ENCODE data around the gene ELSPBP1.

The ELSPBP1 gene

GRCh38 chr19:48004236-48004635, 9.8 kb downstream of the ELSPBP1 start:
- DNase-seq (ENCODE audit: insufficient read length, low spot score), result no peak
- TF ChIP-seq POLR2A (IDR thresholded peaks at IDR 0.05; ENCODE audit: low read depth, low read length), result no peak
- TF ChIP-seq POLR2AphosphoS5 (IDR thresholded peaks at IDR 0.05; ENCODE audit: low read depth, low read length), result no peak
- no peak for TF ChIP-seq PAX5 (IDR thresholded peaks at IDR 0.05; ENCODE audit: insufficient read depth, low read length, severe bottlenecking)
- TF ChIP-seq TAF1 (IDR thresholded peaks at IDR 0.05; ENCODE audit: low read depth, low read length), result no peak
- no peak for TF ChIP-seq POU2F2 (IDR thresholded peaks at IDR 0.05; ENCODE audit: low read depth, low read length)
- TF ChIP-seq SPI1 (IDR thresholded peaks at IDR 0.05; ENCODE audit: low read depth, low read length), result no peak
- FAIRE-seq, result no peak

GRCh38 chr19:48006762-48007161, 12.3 kb downstream of the ELSPBP1 start:
- FAIRE-seq, result no peak
- no peak for DNase-seq (ENCODE audit: insufficient read length, low spot score)

GRCh38 chr19:48010932-48011758, 16.7 kb downstream of the ELSPBP1 start:
- TF ChIP-seq POLR2A (IDR thresholded peaks at IDR 0.05; ENCODE audit: low read depth, low read length) (no peak), TAF1 (IDR thresholded peaks at IDR 0.05; ENCODE audit: low read depth, low read length) (no peak), POLR2AphosphoS5 (IDR thresholded peaks at IDR 0.05; ENCODE audit: low read depth, low read length) (no peak), SPI1 (IDR thresholded peaks at IDR 0.05; ENCODE audit: low read depth, low read length) (no peak), POU2F2 (IDR thresholded peaks at IDR 0.05; ENCODE audit: low read depth, low read length) (no peak), PAX5 (IDR thresholded peaks at IDR 0.05; ENCODE audit: insufficient read depth, low read length, severe bottlenecking) (no peak)
- FAIRE-seq, result peak; percentile 78

More at GRCh38 chr19:48006762-48007161, 12.3 kb downstream of the ELSPBP1 start:
- no peak for TF ChIP-seq POLR2A (IDR thresholded peaks at IDR 0.05; ENCODE audit: low read depth, low read length)
- TF ChIP-seq PAX5 (IDR thresholded peaks at IDR 0.05; ENCODE audit: insufficient read depth, low read length, severe bottlenecking), result no peak
- no peak for TF ChIP-seq POLR2AphosphoS5 (IDR thresholded peaks at IDR 0.05; ENCODE audit: low read depth, low read length)
- no peak for TF ChIP-seq POU2F2 (IDR thresholded peaks at IDR 0.05; ENCODE audit: low read depth, low read length)
- no peak for TF ChIP-seq SPI1 (IDR thresholded peaks at IDR 0.05; ENCODE audit: low read depth, low read length)
- TF ChIP-seq TAF1 (IDR thresholded peaks at IDR 0.05; ENCODE audit: low read depth, low read length), result no peak

GRCh38 chr19:48020686-48021085, 26.3 kb downstream of the ELSPBP1 start:
- no peak for FAIRE-seq

More at GRCh38 chr19:48010932-48011758, 16.7 kb downstream of the ELSPBP1 start:
- no peak for DNase-seq (ENCODE audit: insufficient read length, low spot score)

GRCh38 chr19:48023011-48023410, 28.6 kb downstream of the ELSPBP1 start:
- TF ChIP-seq SPI1 (IDR thresholded peaks at IDR 0.05; ENCODE audit: low read depth, low read length) (no peak), POU2F2 (IDR thresholded peaks at IDR 0.05; ENCODE audit: low read depth, low read length) (no peak), PAX5 (IDR thresholded peaks at IDR 0.05; ENCODE audit: insufficient read depth, low read length, severe bottlenecking) (no peak), TAF1 (IDR thresholded peaks at IDR 0.05; ENCODE audit: low read depth, low read length) (no peak)
- FAIRE-seq (no peak), DNase-seq (ENCODE audit: insufficient read length, low spot score) (no peak)

More at GRCh38 chr19:48020686-48021085, 26.3 kb downstream of the ELSPBP1 start:
- DNase-seq (ENCODE audit: insufficient read length, low spot score), result no peak
- no peak for TF ChIP-seq PAX5 (IDR thresholded peaks at IDR 0.05; ENCODE audit: insufficient read depth, low read length, severe bottlenecking)
- no peak for TF ChIP-seq POLR2AphosphoS5 (IDR thresholded peaks at IDR 0.05; ENCODE audit: low read depth, low read length)
- TF ChIP-seq TAF1 (IDR thresholded peaks at IDR 0.05; ENCODE audit: low read depth, low read length), result no peak
- TF ChIP-seq POU2F2 (IDR thresholded peaks at IDR 0.05; ENCODE audit: low read depth, low read length), result no peak
- TF ChIP-seq POLR2A (IDR thresholded peaks at IDR 0.05; ENCODE audit: low read depth, low read length), result no peak
- TF ChIP-seq SPI1 (IDR thresholded peaks at IDR 0.05; ENCODE audit: low read depth, low read length), result no peak

- no peak for FAIRE-seq
- no peak for TF ChIP-seq PAX5 (IDR thresholded peaks at IDR 0.05; ENCODE audit: insufficient read depth, low read length, severe bottlenecking)
- TF ChIP-seq POLR2A (IDR thresholded peaks at IDR 0.05; ENCODE audit: low read depth, low read length), result no peak
Measured at GRCh38 chr19:48023518-48023917, 29.1 kb downstream of the ELSPBP1 start.

GRCh38 chr19:48025480-48025879, 31.0 kb downstream of the ELSPBP1 start:
- FAIRE-seq, result no peak
- TF ChIP-seq POLR2A (IDR thresholded peaks at IDR 0.05; ENCODE audit: low read depth, low read length) (no peak), POLR2AphosphoS5 (IDR thresholded peaks at IDR 0.05; ENCODE audit: low read depth, low read length) (no peak), PAX5 (IDR thresholded peaks at IDR 0.05; ENCODE audit: insufficient read depth, low read length, severe bottlenecking) (no peak), POU2F2 (IDR thresholded peaks at IDR 0.05; ENCODE audit: low read depth, low read length) (no peak), SPI1 (IDR thresholded peaks at IDR 0.05; ENCODE audit: low read depth, low read length) (no peak), TAF1 (IDR thresholded peaks at IDR 0.05; ENCODE audit: low read depth, low read length) (no peak)
- no peak for DNase-seq (ENCODE audit: insufficient read length, low spot score)

More at GRCh38 chr19:48023518-48023917, 29.1 kb downstream of the ELSPBP1 start:
- no peak for DNase-seq (ENCODE audit: insufficient read length, low spot score)

- FAIRE-seq, result no peak
- TF ChIP-seq PAX5 (IDR thresholded peaks at IDR 0.05; ENCODE audit: insufficient read depth, low read length, severe bottlenecking) (no peak), TAF1 (IDR thresholded peaks at IDR 0.05; ENCODE audit: low read depth, low read length) (no peak), POU2F2 (IDR thresholded peaks at IDR 0.05; ENCODE audit: low read depth, low read length) (no peak), POLR2A (IDR thresholded peaks at IDR 0.05; ENCODE audit: low read depth, low read length) (no peak)
- DNase-seq (ENCODE audit: insufficient read length, low spot score), result no peak
Measured at GRCh38 chr19:48029431-48029830, 35.0 kb downstream of the ELSPBP1 start.

GRCh38 chr19:48030073-48030472, 35.6 kb downstream of the ELSPBP1 start:
- no peak for TF ChIP-seq SPI1 (IDR thresholded peaks at IDR 0.05; ENCODE audit: low read depth, low read length)
- TF ChIP-seq POLR2A (IDR thresholded peaks at IDR 0.05; ENCODE audit: low read depth, low read length), result no peak
- TF ChIP-seq PAX5 (IDR thresholded peaks at IDR 0.05; ENCODE audit: insufficient read depth, low read length, severe bottlenecking), result no peak
- no peak for TF ChIP-seq TAF1 (IDR thresholded peaks at IDR 0.05; ENCODE audit: low read depth, low read length)
- TF ChIP-seq POLR2AphosphoS5 (IDR thresholded peaks at IDR 0.05; ENCODE audit: low read depth, low read length), result no peak
- no peak for TF ChIP-seq POU2F2 (IDR thresholded peaks at IDR 0.05; ENCODE audit: low read depth, low read length)
- FAIRE-seq, result no peak
- DNase-seq (ENCODE audit: insufficient read length, low spot score), result no peak

GRCh38 chr19:48033604-48034003, 39.2 kb downstream of the ELSPBP1 start:
- TF ChIP-seq TAF1 (IDR thresholded peaks at IDR 0.05; ENCODE audit: low read depth, low read length) (no peak), PAX5 (IDR thresholded peaks at IDR 0.05; ENCODE audit: insufficient read depth, low read length, severe bottlenecking) (no peak), POU2F2 (IDR thresholded peaks at IDR 0.05; ENCODE audit: low read depth, low read length) (no peak), POLR2AphosphoS5 (IDR thresholded peaks at IDR 0.05; ENCODE audit: low read depth, low read length) (no peak), POLR2A (IDR thresholded peaks at IDR 0.05; ENCODE audit: low read depth, low read length) (no peak), SPI1 (IDR thresholded peaks at IDR 0.05; ENCODE audit: low read depth, low read length) (no peak)
- DNase-seq (ENCODE audit: insufficient read length, low spot score) (no peak), FAIRE-seq (no peak)

Data from GM12891 (cell line).